Activated naive CD8-positive, alpha-beta T cell treated with anti-CD3 and anti-CD28 coated beads for 36 hours (primary cell): ENCODE measurements around the gene CARD10. TPM values are rescaled to one million over a fixed set of nuclear protein-coding genes. Genes with fewer than 3 reads are reported as not detected.

Source experiments
- DNase-seq: peaks from one replicate; pipeline ENCODE4 v3.0.0; 2021
- H3K27ac Mint-ChIP-seq: one replicate; pipeline ENCODE4 v1.8.0; 2022; ENCODE audit warnings: mild to moderate bottlenecking, moderate library complexity, mixed read lengths
- H3K27me3 Mint-ChIP-seq: one replicate; pipeline ENCODE4 v1.8.0; 2022; ENCODE audit warnings: mild to moderate bottlenecking, mixed read lengths
- H3K36me3 Mint-ChIP-seq: one replicate; pipeline ENCODE4 v1.8.0; 2021; ENCODE audit warnings: mild to moderate bottlenecking, mixed read lengths
- H3K4me1 Mint-ChIP-seq: one replicate; pipeline ENCODE4 v1.8.0; 2021; ENCODE audit warnings: mixed read lengths
- H3K4me3 Mint-ChIP-seq: one replicate; pipeline ENCODE4 v1.8.0; 2022; ENCODE audit warnings: mild to moderate bottlenecking, moderate library complexity, mixed read lengths
- H3K9me3 Mint-ChIP-seq: one replicate; pipeline ENCODE4 v1.8.0; 2022; ENCODE audit warnings: mixed read lengths
- total RNA-seq, 2 experiments: library from RNA; stranded (reverse); gene quantifications; one replicate each; pipeline ENCODE4 v1.2.3, GENCODE V29; 2021

The CARD10 gene
- total RNA-seq, 2 experiments from 2014 or later, result 0.06 to 0.14 TPM

DNA sequence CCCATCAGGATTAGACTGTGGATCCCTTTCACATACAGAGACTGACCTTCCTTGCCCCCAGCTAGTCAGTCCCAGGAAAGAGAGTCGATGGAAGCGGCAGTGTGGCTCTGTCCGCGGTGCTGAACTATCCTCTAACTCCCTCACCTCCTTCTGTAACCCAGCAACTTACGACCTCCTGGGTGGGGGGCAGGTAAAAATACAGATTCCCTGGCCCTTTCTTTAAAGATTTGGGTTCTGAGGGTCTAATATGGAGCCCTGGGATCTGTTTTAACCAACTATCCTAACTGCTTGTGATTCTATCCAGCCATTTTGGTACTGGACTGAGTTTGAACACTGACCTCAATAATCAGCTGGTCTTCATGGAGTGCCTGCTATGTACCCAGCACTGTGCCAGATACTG lies 56.2 kb downstream of the CARD10 start:
- Mint-ChIP-seq H3K27ac (no peak overlapping the region), H3K9me3 (no peaks in the 10 kb centered on the region), H3K4me3 (no peak overlapping the region), H3K36me3 (peaks cover 7% of the 10 kb centered on the region), H3K4me1 (peaks cover 9% of the 10 kb centered on the region), H3K27me3 (no peaks in the 10 kb centered on the region)
- no peak for DNase-seq

DNA sequence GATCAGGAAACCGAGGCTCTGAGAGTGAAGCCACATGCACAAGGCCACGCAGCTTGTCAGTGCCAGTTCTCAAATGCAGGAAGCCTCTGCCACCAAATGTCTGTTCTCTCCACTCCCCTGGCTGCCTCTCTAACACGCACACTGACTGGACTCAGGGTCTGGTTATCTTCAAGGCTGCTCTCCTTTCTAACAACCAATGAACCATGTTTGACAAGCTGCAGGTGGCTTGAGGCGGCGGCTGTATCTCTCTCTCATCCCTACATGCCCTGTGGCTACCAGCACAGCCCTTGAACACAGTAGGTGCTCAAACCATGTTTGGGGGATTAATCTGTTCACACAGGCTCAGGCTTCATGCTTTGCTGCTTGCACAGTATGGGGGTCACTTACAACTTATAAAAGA lies 56.8 kb downstream of the CARD10 start:
- H3K4me1 Mint-ChIP-seq, result peaks cover 11% of the 10 kb centered on the region
- DNase-seq, result no peak
- no peak overlapping the region for H3K4me3 Mint-ChIP-seq
- H3K27me3 Mint-ChIP-seq, result no peaks in the 10 kb centered on the region
- no peaks in the 10 kb centered on the region for H3K9me3 Mint-ChIP-seq
- H3K36me3 Mint-ChIP-seq, result peaks cover 7% of the 10 kb centered on the region
- H3K27ac Mint-ChIP-seq, result no peak overlapping the region

DNA sequence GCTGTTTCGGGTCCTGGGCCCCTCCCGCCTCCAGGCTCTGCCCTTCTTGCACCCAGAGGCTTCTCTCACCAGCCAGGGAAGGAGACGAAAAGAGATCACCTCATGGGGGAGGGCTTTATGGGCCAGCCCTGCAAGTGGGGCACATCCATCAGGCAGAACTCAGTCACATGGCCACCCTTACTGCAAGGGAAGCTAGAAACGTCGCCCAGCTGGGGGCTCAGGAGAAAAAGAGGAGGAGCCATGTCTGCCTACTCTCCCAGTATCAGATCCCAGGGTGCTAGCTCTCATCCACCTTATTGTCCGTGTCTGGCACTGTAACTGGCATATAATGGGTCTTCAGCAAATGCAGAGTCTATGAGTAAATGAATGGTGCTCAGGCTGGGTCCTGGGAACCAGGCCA lies 57.3 kb downstream of the CARD10 start:
- peaks cover 7% of the 10 kb centered on the region for H3K36me3 Mint-ChIP-seq

DNA sequence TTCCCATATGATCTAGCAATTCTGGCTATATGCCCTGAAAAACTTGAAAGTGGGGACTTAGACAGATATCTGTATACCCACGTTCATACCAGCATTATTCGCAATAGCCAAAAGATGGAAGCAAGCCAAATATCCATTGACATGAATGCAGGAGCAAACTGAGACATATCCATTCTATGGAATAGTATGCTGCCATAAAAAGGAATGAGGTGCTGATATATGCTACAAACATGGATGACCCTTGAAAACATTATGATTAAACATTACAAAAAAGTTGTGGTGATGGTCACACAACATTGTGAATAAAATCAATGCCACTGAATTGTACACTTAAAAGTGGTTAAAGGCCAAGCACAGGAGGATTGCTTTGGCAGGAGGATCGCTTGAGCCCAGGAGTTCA lies 58.5 kb downstream of the CARD10 start:
- H3K27ac Mint-ChIP-seq, result no peak overlapping the region
- H3K4me3 Mint-ChIP-seq, result no peak overlapping the region
- peaks cover 5% of the 10 kb centered on the region for H3K36me3 Mint-ChIP-seq
- no peak for DNase-seq
- peaks cover 12% of the 10 kb centered on the region for H3K4me1 Mint-ChIP-seq
- no peaks in the 10 kb centered on the region for H3K27me3 Mint-ChIP-seq
- no peaks in the 10 kb centered on the region for H3K9me3 Mint-ChIP-seq

More for the DNA sequence above, 57.3 kb downstream of the CARD10 start:
- H3K27me3 Mint-ChIP-seq, result no peaks in the 10 kb centered on the region
- no peak for DNase-seq
- peaks cover 14% of the 10 kb centered on the region for H3K4me1 Mint-ChIP-seq
- no peak overlapping the region for H3K4me3 Mint-ChIP-seq
- H3K9me3 Mint-ChIP-seq, result no peaks in the 10 kb centered on the region
- H3K27ac Mint-ChIP-seq, result no peak overlapping the region

DNA sequence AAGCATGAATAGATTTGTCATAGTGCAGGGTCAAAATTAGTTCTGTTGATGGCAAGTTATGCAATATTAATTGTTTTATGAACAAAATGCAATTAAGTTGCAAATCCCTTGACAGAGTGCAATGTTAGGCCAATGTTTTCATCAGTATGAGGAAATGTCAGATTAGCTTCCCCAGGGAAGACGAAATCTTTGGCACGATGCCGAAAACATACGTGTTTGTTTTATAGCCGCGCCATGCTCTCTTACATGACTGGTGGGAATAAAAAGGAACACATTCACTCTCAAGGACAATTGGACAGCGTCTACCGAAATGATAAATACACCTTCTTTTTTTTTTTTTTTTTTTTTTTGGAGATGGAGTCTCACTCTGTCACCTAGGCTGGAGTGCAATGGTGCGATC lies 60.0 kb downstream of the CARD10 start:
- no peak for DNase-seq
- Mint-ChIP-seq H3K9me3 (no peaks in the 10 kb centered on the region), H3K36me3 (peaks cover 2% of the 10 kb centered on the region), H3K27me3 (no peaks in the 10 kb centered on the region), H3K27ac (no peak overlapping the region), H3K4me1 (peaks cover 7% of the 10 kb centered on the region), H3K4me3 (no peak overlapping the region)

DNA sequence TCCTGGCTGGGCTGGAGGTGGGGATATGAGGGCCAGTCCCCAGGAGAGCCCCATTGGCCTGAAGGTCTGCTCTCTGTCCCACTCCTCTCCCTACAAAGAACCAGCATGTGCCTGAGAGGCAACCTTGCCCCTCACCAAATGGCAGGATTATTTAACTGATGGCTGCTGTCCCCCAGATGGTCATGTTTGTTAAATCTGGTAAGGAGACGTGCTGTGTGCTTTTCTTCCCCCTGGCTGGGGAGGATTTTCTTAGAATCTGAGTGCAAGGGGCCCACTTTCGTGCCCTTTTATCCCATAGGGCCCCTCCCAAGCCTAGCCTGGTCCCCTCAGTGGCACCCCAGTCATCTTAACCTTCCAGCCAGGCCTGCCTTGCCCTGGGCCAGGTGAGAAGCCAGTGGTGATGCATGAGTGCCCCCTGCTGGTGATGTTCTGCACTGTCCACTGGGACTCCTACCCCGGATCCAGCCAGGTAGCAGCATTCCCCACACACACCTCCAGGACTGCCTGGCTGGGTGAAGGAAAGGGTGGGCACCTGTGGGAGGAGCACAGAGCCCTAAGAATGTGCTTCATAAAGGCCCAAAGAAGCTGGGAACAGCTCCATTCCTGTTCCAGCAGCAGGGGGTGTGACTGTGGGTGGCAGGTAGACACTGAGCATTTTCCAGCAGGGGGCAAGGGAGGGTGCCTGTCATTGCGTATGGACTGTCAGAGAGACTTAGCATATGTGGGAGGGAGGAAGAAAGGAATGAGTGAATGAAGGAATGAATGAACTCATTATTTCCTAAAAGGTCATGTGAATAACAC lies 61.9 kb downstream of the CARD10 start:
- Mint-ChIP-seq H3K36me3 (peaks cover 2% of the 10 kb centered on the region), H3K27ac (no peak overlapping the region), H3K27me3 (no peaks in the 10 kb centered on the region), H3K4me3 (no peak overlapping the region), H3K9me3 (no peaks in the 10 kb centered on the region), H3K4me1 (peaks cover 5% of the 10 kb centered on the region)
- DNase-seq, result peak; percentile 76

DNA sequence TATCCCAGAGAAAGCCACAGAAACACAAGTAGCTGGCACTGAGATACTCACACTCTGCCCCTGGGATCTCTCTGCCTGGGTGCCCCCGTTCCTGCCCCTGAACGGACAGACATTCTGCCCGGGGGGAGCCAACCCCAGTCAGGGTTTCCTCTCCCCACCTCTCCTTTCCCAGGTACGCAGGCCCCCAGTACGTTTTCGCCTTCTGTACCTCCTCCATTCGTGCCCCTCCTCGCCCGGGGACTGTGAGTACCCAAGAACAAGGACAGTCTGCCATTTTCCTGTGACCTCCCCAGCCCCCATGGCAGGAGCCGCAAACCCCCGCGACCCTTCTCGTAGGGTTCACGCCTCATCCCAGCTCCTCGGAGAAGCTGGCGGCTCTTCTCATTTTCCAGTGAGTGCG lies 62.9 kb downstream of the CARD10 start:
- H3K4me1 Mint-ChIP-seq, result peaks cover 5% of the 10 kb centered on the region
- H3K27ac Mint-ChIP-seq, result no peak overlapping the region
- peaks cover 2% of the 10 kb centered on the region for H3K36me3 Mint-ChIP-seq
- no peak overlapping the region for H3K4me3 Mint-ChIP-seq
- H3K27me3 Mint-ChIP-seq, result no peaks in the 10 kb centered on the region
- DNase-seq, result no peak
- H3K9me3 Mint-ChIP-seq, result no peaks in the 10 kb centered on the region

DNA sequence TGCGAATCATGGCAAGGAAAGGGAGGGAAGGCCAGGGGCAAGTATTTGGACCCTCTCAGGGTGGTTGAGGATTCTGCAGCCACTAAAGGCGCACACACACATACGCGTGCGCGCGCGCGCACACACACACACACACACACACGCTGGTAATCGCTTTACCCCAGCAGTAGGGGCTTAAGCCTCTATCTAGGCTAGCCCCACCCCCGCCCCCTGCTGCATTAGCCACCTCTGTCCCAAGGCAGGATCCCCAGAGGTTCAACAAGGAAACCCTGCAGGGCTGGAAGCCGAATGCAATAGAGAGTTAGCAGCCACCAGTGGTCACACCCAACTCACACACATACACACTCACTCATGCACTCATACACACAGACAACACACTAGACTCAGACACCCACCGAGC lies 63.3 kb downstream of the CARD10 start:
- no peak overlapping the region for H3K4me3 Mint-ChIP-seq

DNA sequence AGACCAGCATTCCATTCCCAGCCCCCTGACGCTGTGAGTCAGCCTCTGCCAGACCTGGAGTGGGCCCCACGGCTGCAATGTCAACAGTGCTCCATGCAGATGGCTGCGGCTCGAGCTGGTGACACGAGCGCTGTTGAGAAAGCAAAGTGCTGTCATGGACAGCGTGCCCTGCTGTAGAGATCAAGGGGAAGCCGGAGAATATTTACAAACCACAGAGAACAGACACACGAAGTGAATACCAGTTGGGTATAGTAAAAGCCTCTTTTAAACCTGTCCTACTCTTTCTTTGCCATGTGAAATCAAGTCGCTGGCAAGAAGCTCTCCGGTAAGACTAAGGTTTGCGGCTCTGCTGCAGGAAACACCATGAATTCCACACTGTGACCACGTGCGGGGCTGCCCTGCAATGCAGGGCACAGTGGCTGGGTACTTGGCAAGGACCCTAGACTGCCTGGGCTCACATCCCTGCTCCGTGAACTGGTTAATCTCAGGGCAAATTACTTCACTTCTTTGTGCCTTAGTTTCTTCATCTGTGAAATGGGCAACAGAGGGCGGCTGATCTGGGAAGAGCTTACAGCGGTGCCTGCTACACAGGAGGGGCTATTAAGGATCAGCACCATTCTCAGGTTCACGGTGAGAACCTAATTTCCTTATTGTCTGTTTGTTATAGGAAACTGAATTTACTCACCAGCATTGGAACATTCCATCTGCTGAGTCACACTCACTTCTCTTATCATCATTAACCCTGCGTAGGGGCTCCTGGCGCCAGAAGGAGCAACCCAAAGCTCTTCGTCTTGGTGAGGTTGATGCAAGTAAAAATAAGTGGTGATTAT lies 64.1 kb downstream of the CARD10 start:
- peaks cover 12% of the 10 kb centered on the region for H3K4me1 Mint-ChIP-seq
- no peak overlapping the region for H3K27ac Mint-ChIP-seq
- peaks cover 2% of the 10 kb centered on the region for H3K36me3 Mint-ChIP-seq
- H3K9me3 Mint-ChIP-seq, result no peaks in the 10 kb centered on the region
- no peak for DNase-seq
- no peaks in the 10 kb centered on the region for H3K27me3 Mint-ChIP-seq
- no peak overlapping the region for H3K4me3 Mint-ChIP-seq

More for the DNA sequence above, 63.3 kb downstream of the CARD10 start:
- DNase-seq, result no peak
- no peaks in the 10 kb centered on the region for H3K27me3 Mint-ChIP-seq
- no peak overlapping the region for H3K27ac Mint-ChIP-seq
- peaks cover 5% of the 10 kb centered on the region for H3K4me1 Mint-ChIP-seq
- no peaks in the 10 kb centered on the region for H3K9me3 Mint-ChIP-seq
- peaks cover 4% of the 10 kb centered on the region for H3K36me3 Mint-ChIP-seq

DNA sequence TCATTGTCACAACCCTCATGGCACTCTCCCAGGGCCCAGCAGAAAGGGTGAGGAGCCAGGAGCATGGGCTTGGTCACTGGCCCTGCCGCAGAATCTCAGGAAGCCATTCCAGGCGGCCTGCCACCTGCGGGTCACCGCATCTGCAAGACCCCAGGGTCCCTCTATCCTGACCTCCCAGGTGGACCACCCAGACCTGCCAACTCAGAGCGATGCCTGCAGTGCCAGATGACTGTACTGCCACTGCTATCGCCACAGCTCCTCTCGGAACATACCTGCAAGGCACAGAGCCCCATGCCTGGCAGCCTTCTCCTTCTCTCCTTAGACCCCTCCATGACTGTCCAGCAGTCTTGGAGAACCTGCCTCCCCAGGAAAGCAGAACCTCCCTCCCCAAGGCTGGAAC lies 65.5 kb downstream of the CARD10 start:
- no peak overlapping the region for H3K4me3 Mint-ChIP-seq
- H3K27ac Mint-ChIP-seq, result no peak overlapping the region
- peaks cover 2% of the 10 kb centered on the region for H3K36me3 Mint-ChIP-seq
- no peaks in the 10 kb centered on the region for H3K9me3 Mint-ChIP-seq
- DNase-seq, result no peak
- H3K27me3 Mint-ChIP-seq, result no peaks in the 10 kb centered on the region
- peaks cover 12% of the 10 kb centered on the region for H3K4me1 Mint-ChIP-seq

DNA sequence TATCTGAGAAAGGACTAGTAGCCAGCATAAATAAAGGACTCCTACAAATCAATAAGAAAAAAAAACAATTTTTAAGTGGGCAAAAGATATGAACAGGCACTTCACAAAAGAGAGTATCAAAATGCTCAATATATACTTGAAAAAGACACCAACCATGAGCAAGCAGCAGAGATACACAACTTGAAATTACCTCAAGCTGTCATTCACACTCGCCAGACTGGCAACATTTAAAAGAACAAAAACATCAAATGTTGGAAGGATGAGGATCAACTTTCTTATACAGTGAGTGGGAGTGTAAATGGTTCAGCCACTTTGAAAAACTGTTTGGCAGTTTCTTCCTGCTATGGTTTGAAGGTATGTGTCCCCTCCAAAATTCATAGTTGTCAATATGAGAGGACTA lies 68.0 kb downstream of the CARD10 start:
- Mint-ChIP-seq H3K27me3 (no peaks in the 10 kb centered on the region), H3K36me3 (peaks cover 2% of the 10 kb centered on the region), H3K4me3 (no peak overlapping the region), H3K9me3 (no peaks in the 10 kb centered on the region), H3K4me1 (peaks cover 7% of the 10 kb centered on the region), H3K27ac (no peak overlapping the region)
- DNase-seq, result no peak

DNA sequence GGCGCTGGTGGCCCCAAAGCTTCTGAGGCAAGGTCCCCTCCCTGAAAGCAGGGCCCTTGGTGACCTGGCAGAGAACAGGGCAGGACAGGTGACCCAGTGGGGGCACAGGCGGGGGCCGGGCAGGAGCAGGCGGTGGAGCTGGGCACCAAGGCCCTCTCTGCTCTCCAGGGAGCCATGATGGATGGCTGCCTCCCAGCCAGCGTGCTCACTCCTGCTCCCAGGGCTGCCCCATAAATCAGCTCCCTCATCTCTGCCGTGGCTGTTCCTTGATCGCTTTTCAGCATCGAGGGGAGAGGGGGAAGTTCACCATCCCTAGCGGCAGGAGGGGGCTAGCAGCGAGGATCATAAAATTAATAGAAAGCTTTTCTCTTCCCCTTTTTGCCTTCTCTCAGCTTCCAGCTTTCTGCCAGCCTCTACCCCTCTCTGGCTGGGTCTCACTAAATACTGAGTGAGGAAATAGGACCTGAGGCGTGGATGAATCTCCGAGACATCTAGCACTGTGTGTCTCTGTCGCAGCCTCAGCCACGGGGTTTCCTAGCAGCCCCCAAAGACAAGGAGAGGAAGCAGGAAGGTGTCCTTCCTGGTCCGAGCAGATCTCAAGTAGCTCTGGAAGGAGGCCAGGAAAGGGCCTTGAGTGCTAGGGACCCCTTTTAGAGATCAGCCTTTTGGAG lies 69.7 kb downstream of the CARD10 start:
- Mint-ChIP-seq H3K36me3 (peaks cover 2% of the 10 kb centered on the region), H3K27me3 (no peaks in the 10 kb centered on the region), H3K27ac (no peak overlapping the region)

DNA sequence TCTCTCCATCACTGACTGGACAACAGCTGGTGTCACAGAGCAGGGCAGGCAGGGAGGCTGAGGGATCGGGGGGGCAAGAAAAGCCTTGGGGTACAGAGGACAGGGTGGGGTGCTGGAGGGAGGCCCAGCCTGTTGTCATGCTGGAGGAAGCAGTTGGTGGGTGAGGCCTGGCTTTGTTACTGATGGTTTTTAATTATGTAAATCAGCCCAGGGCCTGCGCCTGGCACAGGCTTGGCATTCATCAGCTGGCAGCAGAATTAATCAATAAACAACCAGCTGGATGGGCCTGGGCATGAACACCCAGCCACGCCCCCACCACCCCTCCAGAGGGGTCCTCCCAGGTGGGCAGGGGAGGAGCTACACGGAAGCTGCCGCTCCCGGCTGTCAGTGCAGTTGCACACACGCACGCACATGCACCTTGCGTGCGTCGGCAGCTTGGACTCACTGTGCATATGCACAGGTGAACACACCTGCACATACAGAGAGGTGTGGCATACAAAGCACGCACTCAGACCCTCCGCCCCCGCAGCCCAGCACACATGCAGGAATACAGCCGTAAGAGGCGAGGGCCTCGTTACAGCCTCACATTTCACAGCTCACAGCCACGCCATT lies 70.6 kb downstream of the CARD10 start:
- no peak overlapping the region for H3K27ac Mint-ChIP-seq
- H3K36me3 Mint-ChIP-seq, result peaks cover 2% of the 10 kb centered on the region
- H3K27me3 Mint-ChIP-seq, result no peaks in the 10 kb centered on the region
- no peak for DNase-seq
- peaks cover 7% of the 10 kb centered on the region for H3K4me1 Mint-ChIP-seq
- no peaks in the 10 kb centered on the region for H3K9me3 Mint-ChIP-seq
- H3K4me3 Mint-ChIP-seq, result no peak overlapping the region

More for the DNA sequence above, 69.7 kb downstream of the CARD10 start:
- Mint-ChIP-seq H3K4me3 (no peak overlapping the region), H3K9me3 (no peaks in the 10 kb centered on the region), H3K4me1 (peaks cover 7% of the 10 kb centered on the region)
- DNase-seq, result no peak

DNA sequence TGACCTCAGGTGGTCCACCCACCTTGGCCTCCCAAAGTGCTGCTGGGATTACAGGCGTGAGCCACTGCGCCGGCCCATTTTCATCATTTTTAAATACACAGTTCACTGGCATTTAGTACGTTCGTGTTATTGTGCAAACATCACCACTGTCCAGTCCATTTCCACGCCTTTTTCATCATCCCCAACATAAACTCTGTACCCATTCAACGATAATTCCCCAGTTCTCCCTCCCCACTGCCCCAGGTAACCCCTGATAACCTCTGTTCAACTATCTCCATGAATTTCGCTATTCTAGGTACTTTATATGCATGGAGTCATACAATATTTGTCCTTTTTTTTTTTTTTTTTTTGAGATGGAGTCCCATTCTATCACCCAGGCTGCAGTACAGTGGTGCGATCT lies 73.7 kb downstream of the CARD10 start:
- no peak overlapping the region for H3K27ac Mint-ChIP-seq
- no peaks in the 10 kb centered on the region for H3K27me3 Mint-ChIP-seq
- H3K4me1 Mint-ChIP-seq, result peaks cover 8% of the 10 kb centered on the region
- peaks cover 3% of the 10 kb centered on the region for H3K36me3 Mint-ChIP-seq
- H3K4me3 Mint-ChIP-seq, result no peak overlapping the region
- H3K9me3 Mint-ChIP-seq, result peaks cover 3% of the 10 kb centered on the region
- no peak for DNase-seq

DNA sequence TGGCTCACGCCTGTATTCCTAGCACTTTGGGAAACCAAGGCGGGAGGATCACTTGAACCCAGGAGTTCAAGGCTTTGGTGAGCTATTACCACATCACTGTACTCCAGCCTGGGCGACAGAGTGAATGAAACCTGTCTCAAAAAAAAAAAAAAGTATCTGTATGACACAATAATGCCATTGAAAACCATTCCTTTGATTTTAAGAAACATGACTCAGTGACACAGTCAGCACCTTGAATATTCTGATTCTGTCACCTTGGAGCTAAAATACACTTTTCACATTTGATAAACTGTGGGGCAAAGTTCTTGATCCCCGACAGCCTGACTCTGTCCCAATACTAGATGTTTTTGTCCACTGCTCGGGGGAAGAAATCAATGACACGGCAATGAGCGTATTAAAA lies 75.2 kb downstream of the CARD10 start:
- Mint-ChIP-seq H3K4me1 (peaks cover 4% of the 10 kb centered on the region), H3K9me3 (peaks cover 3% of the 10 kb centered on the region), H3K4me3 (no peak overlapping the region), H3K27me3 (no peaks in the 10 kb centered on the region), H3K27ac (no peak overlapping the region), H3K36me3 (peaks cover 3% of the 10 kb centered on the region)
- DNase-seq, result no peak
